HG02938 (cell line): ENCODE results near the gene SNTB2.
A peak's percentile ranks its signal among the peaks of the same experiment; 100 is the strongest.

ENCODE experiments used
- ATAC-seq: cut with Tn5 transposase; IDR thresholded peaks from one replicate; pipeline ENCODE4 v1.9.1; 2021; ENCODE audit warnings: mild to moderate bottlenecking, moderate library complexity; ENCODE audit not compliant: unreplicated experiment

Gene SNTB2

DNA sequence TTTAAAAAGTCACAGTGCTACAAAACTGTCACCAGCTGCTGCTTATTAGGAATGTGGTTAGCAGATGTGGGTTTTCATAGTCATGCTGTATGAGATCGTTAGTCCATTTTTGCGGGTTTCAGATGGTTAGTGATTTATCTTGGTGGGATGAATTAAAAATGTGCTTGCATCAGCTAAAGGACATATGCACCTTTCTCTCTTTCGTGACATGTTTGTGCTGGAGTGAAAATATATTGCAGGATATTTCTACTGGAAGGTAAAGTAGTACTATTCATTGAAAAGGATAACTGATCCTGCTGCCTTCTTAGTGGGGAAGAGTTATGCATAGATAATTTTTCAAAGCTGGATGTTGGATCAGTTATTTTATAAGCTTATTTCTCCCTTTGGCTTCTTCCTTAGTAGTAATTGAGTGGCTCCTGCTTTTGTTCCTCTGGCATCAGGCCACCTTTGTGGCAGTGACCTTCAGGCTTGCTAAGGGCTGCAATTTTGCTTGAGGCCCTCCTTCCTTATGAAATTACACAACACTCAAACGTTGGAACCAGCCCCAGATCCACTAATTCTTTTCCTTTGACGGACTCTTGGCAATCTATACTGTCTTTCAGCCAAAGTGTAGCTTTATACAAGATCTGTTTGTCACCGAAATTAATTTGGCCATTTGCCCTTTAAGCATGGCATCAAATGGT, 7.5 kb upstream of the SNTB2 start:
- no peak for ATAC-seq

DNA sequence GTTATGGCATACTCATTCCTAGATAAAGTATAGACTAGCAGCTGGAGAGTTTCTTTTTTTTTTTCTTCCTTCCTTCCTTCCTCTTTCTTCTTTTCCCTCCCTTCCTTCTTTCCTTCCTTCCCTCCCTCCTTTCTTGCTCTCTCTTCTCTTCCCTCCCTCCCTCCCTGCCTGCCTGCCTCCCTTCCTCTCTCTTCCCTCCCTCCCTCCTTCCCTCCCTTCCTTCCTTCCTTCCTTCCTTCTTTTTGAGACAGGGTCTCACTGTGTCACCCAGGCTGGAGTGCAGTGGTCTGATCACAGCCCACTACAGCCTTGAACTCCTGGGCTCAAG, 7.0 kb upstream of the SNTB2 start:
- no peak for ATAC-seq

- ATAC-seq: no peak
These were observed 4.1 kb upstream of the SNTB2 start for GRCh38 chr16:69182730-69183416.

DNA sequence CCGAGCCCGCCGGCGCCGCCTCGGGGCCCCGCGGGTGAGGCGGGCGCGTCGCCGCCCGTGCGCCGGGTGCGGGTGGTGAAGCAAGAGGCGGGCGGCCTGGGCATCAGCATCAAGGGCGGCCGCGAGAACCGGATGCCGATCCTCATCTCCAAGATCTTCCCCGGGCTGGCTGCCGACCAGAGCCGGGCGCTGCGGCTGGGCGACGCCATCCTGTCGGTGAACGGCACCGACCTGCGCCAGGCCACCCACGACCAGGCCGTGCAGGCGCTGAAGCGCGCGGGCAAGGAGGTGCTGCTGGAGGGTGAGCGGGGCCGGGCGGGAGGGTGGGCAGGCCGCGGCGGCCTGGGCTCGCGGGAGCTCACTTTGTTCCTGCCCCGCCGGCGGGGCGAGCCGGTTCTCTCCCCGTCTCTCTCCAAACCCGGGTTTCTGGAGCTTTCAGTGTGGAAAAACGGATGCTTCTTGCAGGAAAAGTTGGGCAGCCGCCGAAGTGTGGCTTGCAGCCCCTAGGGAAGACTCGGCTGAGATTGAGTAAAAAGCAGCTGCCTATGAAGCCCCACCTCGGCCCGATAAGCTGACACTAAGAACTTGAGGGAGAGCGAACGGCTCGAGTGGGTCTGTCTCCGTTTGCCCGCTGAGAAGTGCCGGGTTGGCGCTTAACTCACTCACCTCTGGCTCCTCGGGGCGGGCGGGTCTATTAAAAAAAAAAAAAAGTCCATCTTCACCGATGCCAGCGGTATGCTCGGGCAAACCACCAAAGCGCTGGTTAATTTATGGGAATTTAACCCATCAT, 677 bp downstream of the SNTB2 start:
- ATAC-seq: peak; percentile 20

DNA sequence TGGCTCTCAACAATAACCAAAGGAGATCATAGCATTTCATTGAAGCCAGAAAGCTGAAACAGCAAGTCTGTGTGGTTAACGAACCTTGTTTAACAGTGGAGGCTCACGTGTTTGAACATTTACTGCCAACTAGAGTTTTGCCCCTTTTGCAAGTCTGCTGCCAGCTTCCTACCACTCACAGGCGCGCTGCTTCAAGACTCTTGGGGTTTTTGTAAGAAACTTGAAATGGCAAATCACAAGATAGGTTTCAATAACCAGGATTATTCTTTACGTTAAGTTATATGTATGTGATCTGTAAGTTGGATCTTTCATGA, 1.2 kb downstream of the SNTB2 start:
- no peak for ATAC-seq

DNA sequence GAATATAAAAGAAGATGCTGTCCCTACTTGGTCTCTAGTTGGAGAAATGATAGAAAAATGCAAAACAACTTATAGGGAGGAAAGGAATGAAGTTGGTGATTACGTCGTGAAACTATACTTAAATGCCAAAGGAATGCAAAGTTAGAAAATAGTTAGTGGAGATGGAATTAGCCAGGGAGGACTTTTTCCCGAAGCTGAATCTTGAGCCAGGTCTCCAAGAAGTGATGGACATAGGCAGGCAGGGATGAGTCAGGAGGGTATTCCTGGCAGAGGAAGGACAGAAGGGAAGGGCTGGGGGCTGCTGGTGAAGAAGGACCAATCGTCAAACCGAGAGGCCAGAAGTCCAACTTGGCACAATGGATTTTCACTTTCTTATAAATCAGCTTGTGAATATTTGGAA, 1.8 kb downstream of the SNTB2 start:
- ATAC-seq: no peak

- no peak for ATAC-seq
These were observed 3.2 kb downstream of the SNTB2 start for GRCh38 chr16:69190046-69190588.

GRCh38 chr16:69190598-69190997, 3.6 kb downstream of the SNTB2 start:
- ATAC-seq: no peak

DNA sequence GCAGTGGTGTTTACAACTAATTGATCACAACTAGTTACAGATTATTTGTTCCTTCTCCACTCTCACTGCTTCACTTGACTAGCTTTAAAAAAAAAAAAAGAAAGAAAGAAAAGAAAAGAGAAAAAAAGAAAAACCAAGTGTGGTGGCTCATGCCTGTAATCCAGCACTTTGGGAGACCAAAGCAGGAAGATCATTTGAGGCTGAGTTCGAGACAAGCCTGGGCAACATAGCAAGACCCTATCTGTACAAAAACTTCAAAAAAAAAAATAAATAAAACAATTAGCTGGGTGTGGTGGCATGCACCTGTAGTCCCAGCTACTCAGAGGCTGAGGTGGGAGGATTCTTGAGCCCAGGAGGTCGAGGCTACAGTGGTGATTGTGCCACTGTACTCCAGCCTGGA, 4.2 kb downstream of the SNTB2 start:
- no peak for ATAC-seq

DNA sequence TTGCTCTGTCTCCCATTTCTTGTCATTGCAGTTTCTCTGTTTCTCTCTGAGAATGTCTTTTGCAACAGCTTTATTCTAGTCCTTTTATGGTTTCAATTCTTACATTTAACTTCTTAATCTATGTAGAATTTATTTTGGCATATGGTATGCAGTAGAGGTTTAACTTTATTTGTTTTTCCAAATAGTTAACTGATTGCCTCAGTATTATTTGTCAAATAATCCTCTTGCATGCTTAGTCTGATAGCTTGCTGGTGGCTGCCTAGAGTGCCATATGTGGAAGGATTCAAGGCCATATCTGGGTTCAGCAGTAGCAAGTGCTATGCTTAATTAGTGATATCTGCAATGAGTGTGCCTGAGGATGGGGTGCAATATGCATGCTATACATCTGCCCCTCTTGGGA, 6.9 kb downstream of the SNTB2 start:
- no peak for ATAC-seq

DNA sequence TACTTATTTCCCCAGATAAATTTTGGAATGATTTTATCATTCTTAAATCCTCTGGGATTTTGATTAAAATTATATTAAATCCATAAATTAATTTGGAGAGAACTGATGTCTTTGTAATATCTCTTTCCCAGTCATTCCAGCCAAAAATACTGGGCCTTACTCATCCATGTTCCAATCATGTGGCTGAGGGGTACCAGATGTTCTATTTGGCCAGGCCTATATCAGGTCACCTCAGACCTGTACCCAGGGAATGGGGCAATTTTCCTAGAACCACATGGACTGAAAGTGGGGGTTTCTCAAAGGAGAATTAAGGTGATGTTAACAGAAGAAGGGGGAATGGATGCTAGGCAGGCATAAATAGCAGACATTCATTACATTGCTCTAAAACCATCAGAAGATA, 7.5 kb downstream of the SNTB2 start:
- no peak for ATAC-seq

GRCh38 chr16:69195369-69196029, 8.5 kb downstream of the SNTB2 start:
- no peak for ATAC-seq

- no peak for ATAC-seq
These were observed 10.6 kb downstream of the SNTB2 start for GRCh38 chr16:69197573-69197972.

GRCh38 chr16:69199382-69199781, 12.4 kb downstream of the SNTB2 start:
- ATAC-seq: no peak

- no peak for ATAC-seq
These were observed 14.3 kb downstream of the SNTB2 start for GRCh38 chr16:69201291-69201690.

DNA sequence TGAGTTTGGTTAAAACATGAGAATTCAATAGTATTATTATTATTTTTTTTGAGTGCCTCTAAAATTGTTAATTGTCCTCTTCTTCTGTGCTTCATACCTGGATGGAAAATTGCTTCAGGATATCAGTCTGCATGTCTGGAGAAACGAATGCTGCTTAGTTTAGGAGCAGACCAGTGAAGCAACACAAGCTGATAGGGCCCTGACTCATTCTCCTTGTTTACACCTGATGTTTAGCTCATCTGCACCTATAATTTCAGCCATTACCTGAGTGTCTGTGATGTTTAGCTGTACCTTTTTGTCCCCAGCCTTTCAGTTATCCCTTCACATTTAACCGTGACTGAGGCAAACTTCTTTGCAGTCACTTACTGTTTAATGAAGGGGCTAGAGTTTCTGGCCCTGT, 14.8 kb downstream of the SNTB2 start:
- ATAC-seq: no peak

DNA sequence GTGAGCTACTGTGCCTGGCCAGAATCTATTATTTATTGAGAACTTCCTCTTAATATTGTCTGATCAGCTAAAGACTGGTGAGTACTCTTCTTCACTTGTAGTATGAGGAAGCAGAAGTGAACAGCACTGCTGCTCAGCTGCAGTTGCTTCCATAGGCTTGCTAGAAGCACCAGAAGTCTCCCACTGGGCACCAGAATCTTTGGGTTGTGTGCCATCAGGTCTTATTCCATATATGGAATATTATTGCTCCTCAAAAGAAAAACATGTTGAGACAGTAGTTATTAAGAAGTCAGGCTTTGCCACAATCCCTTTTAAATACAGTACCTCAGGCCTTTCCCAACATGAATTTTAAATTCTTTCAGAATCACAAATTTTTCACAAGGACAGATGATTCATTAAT, 17.2 kb downstream of the SNTB2 start:
- no peak for ATAC-seq

DNA sequence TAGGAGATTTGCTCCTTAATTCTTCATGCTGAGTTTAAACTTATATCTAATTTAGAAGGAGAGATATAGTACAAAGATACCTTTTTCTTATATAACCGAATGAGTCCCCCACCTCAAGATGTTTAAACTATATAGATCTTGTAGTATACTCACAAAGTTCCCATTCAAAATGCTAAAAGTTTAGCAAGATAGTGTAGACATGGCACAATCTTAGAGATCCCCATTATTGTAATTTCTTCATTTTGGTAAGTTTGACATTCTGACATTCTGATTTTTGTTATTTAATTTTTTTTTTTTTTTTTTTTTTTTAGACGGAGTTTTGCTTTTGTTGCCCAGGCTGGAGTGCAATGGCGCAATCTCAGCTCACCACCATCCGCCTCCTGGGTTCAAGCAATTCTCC, 22.8 kb downstream of the SNTB2 start:
- ATAC-seq: no peak

- ATAC-seq: no peak
These were observed 30.5 kb downstream of the SNTB2 start for GRCh38 chr16:69217433-69217832.

DNA sequence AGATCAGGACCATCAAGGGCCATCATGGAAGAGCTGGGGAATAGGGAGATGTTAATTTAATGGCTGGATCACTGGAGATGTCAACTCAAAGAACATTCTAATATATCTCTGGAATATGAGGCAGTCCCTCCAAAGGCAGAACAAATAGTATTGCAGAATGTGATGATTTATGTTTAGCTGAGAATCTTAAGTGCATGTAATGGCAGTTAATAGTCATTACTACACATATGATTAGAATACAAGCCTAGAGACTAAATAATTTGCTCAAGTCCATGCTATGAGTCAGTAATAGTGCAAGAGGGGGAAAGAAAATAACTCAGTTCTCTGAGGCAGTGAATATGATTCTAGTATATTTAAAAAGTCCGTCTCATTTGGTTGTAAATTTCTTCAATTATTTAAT, 32.3 kb downstream of the SNTB2 start:
- ATAC-seq: no peak

DNA sequence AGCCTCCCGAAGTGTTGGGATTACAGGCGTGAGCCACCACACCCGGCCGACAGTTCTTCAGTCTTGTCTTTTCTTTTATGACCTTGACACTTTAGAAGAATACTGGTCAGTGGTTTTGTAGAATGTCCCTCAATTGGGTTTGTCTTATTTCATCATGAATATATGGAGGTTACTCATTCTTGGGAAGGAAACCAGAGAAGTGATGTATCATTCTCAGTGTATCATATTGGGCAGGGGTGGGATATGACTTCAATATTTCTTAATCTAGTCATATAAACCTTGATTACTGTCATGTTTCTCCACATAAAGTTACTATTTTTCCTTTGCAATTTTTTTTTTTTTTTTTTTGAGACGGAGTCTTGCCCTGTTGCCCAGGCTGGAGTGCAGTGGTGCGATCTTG, 36.9 kb downstream of the SNTB2 start:
- ATAC-seq: no peak

DNA sequence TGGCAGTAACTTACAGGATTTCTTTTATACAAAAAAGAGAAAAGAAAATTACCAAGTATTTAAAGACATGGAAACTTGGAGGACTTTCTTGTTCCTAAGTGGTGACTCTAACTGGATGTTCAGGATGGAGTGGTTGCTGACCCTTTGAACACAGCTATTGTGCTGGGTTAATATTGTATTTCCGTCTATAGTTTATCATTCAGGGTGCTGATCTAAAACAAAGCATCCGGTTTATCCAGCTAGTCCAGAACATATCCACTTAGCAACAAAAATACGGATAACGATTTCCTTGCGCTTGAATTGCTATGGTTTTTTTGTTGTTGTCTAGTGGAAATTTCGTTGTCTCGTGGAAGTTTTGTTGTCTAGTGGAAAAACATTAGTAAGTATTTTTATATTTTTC, 38.2 kb downstream of the SNTB2 start:
- ATAC-seq: no peak
